T-cell (primary cell): ENCODE data around the gene ZNF211. TPM values are rescaled to one million over a fixed set of nuclear protein-coding genes. Genes with fewer than 3 reads are reported as not detected.

Source experiments
- ATAC-seq, 4 experiments: fragments of 200-7000 bp in 3 of 4; fragments of 150-1000 bp in 1 of 4; cut with Tn5 transposase; replicated peaks in 1 of 4; 1 replicate in 3 of 4; 2 replicates in 1 of 4; pipeline ENCODE4 v1.10.0; 2021; ENCODE audit warnings: moderate library complexity in 3 of 4, mild to moderate bottlenecking in 2 of 4, moderate number of reproducible peaks in 1 of 4
- CTCF ChIA-PET, 2 donors: fragments of 300-600 bp; sonication (Branson Sonifier 250); formaldehyde crosslinking; loops; one replicate each; lab custom pipeline; 2022; ENCODE audit warnings: antibody characterized with exemption in 2 of 2; lab: Charles Lee
- POLR2A ChIA-PET, 2 donors: fragments of 300-600 bp; sonication (Branson Sonifier 250); formaldehyde crosslinking; loops; one replicate each; lab custom pipeline; 2022; ENCODE audit warnings: antibody characterized with exemption in 2 of 2; lab: Charles Lee
- DNase-seq, 35 experiments: peaks; one replicate each; pipeline versions ENCODE4 v3.0.0 to v3.0.0-alpha.2; 2013 to 2023
- H3K27ac ChIP-seq: one replicate; pipeline ENCODE4 v1.5.1; 2013; ENCODE audit warnings: low read length
- H3K27me3 ChIP-seq, 2 experiments: replicated peaks in 1 of 2; 1 replicate in 1 of 2; 2 replicates in 1 of 2; pipeline versions ENCODE4 v1.6.1 to v1.7.0; 2013; ENCODE audit warnings: low read length in 1 of 2, mixed read lengths in 1 of 2; ENCODE audit not compliant: control insufficient read depth in 2 of 2, insufficient read depth in 2 of 2; ENCODE audit errors: extremely low read depth in 1 of 2
- H3K36me3 ChIP-seq, 2 donors: 1 replicate in 1 of 2; 2 replicates in 1 of 2; pipeline versions ENCODE4 v1.6.1 to v1.7.0; 2013; ENCODE audit warnings: low read length in 1 of 2; ENCODE audit not compliant: control insufficient read depth in 2 of 2, insufficient read depth in 1 of 2; ENCODE audit errors: extremely low read depth in 1 of 2
- H3K4me1 ChIP-seq, 2 experiments: 1 replicate in 1 of 2; 2 replicates in 1 of 2; pipeline versions ENCODE4 v1.6.1 to v1.7.0; 2013; ENCODE audit warnings: low read length in 2 of 2, mixed read lengths in 1 of 2; ENCODE audit not compliant: insufficient read depth in 2 of 2, control insufficient read depth in 1 of 2; ENCODE audit errors: extremely low read depth in 1 of 2
- H3K4me3 ChIP-seq, 2 donors: 1 replicate in 1 of 2; 2 replicates in 1 of 2; pipeline versions ENCODE4 v1.5.1 to v1.7.0; 2013; ENCODE audit warnings: mild to moderate bottlenecking in 2 of 2, low read length in 1 of 2, moderate library complexity in 1 of 2; ENCODE audit not compliant: control insufficient read depth in 1 of 2; ENCODE audit errors: extremely low read depth in 1 of 2
- H3K9me3 ChIP-seq: 2 replicates; pipeline ENCODE4 v1.7.0; 2013
- H3K27ac Mint-ChIP-seq, 2 donors: one replicate each; pipeline ENCODE4 v1.8.0; 2020 to 2021; ENCODE audit warnings: mild to moderate bottlenecking in 2 of 2, mixed read lengths in 2 of 2
- H3K27me3 Mint-ChIP-seq, 2 donors: one replicate each; pipeline ENCODE4 v1.8.0; 2021 to 2022; ENCODE audit warnings: mixed read lengths in 2 of 2
- H3K36me3 Mint-ChIP-seq: one replicate; pipeline ENCODE4 v1.8.0; 2021; ENCODE audit warnings: mixed read lengths
- H3K4me1 Mint-ChIP-seq, 3 donors: one replicate each; pipeline ENCODE4 v1.8.0; 2020 to 2022; ENCODE audit warnings: mixed read lengths in 3 of 3, mild to moderate bottlenecking in 1 of 3
- H3K4me3 Mint-ChIP-seq, 3 donors: one replicate each; pipeline ENCODE4 v1.8.0; 2020 to 2022; ENCODE audit warnings: mild to moderate bottlenecking in 3 of 3, mixed read lengths in 3 of 3, moderate library complexity in 3 of 3
- H3K9me3 Mint-ChIP-seq, 3 donors: one replicate each; pipeline ENCODE4 v1.8.0; 2020 to 2022; ENCODE audit warnings: mixed read lengths in 3 of 3
- WGBS: methylation state at CpG from one replicate; pipeline ENCODE4 v1.1.5; 2013; ENCODE audit warnings: missing lambda C conversion rate; ENCODE audit not compliant: insufficient coverage; 5-methylcytosine and 5-hydroxymethylcytosine counted together
- total RNA-seq, 35 experiments: library from RNA in 6 of 35; stranded (reverse) in 6 of 35; fragments of 120-200 nt in 1 of 35; gene quantifications; one replicate each; pipeline versions ENCODE4 v1.2.1 to v1.2.4 and lab custom pipeline; 2013 to 2026

ZNF211 gene
- total RNA-seq, 5 donors from 2014 or later (not counting 1 experiment from before 2014, with no cell fraction given): 30.7 to 40.5 (median 34.7) TPM

DNA sequence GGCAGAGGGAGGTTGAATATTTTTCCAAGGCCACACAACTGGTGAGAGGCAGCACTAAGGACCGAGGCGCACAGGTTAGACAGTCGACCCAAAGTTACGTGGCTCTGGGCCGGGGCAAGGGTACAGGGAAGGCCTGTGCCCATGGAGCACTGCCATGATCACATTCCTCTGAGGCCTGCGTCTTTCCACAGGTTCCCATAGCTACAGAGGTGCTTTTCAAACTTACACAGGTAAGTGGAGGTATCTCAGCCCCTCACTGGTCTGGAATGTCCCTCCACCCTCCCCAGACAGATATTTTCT lies 814 bp downstream of the ZNF211 start:
- POLR2A ChIA-PET: no interaction called here
- H3K27me3 ChIP-seq: no peaks in the 10 kb centered on the region
- Mint-ChIP-seq H3K27me3 (no peaks in the 10 kb centered on the region), H3K9me3 (peaks cover 23 to 42% (median 33%) of the 10 kb centered on the region in 3 donors), H3K36me3 (peaks cover 52% of the 10 kb centered on the region), H3K4me3 (peak overlapping the region; percentile 86 to 95 (median 93)), H3K27ac (peak overlapping the region; percentile 86 to 90), H3K4me1 (peaks cover 25 to 32% (median 30%) of the 10 kb centered on the region in 3 donors)
- no peak for ATAC-seq
- peaks cover 0 to 36% of the 10 kb centered on the region in 2 donors for H3K36me3 ChIP-seq
- CTCF ChIA-PET: no interaction called here
- H3K4me1 ChIP-seq: peaks cover 4 to 15% of the 10 kb centered on the region in 2 experiments
- WGBS: 85% methylated on average over 5 of the region's 6 CpGs
- peak overlapping the region; percentile 92 to 98 for H3K4me3 ChIP-seq
- DNase-seq: no peak
- H3K9me3 ChIP-seq: peaks cover 3% of the 10 kb centered on the region
- H3K27ac ChIP-seq: no peak overlapping the region

DNA sequence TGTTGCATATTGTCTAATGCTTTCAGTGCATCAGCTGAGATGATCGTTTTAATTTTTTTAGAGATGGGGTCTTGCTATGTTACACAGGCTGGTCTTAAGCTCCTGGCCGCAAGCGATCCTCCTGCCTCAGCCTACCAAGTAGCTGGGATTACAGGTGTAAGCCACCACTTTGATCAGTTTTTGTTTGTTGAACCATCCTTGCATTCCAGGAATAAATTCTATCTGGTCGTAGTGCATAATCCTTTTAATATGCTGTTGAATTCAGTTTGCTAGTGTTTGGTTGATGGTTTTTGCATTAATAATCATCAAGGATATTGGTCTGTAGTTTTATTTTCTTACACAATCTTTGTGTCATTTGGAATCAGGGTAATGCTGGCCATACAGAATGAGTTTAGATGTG lies 4.4 kb downstream of the ZNF211 start:
- DNase-seq: no peak
- WGBS: 100% methylated on average over 1 of the region's 4 CpGs
- ChIA-PET POLR2A (interaction anchor here in 1 of 2 donors (0.7 kb wide), 1 partner anchor 12 kb away, joined by 4 read pairs; no protein-coding TSS in a partner anchor), CTCF (interaction anchor here in 1 of 2 donors (0.7 kb wide), 1 partner anchor 247 kb away, joined by 3 read pairs; no protein-coding TSS in a partner anchor)
- Mint-ChIP-seq H3K36me3 (peaks cover 86% of the 10 kb centered on the region), H3K9me3 (peaks cover 27 to 64% (median 53%) of the 10 kb centered on the region in 3 donors), H3K4me3 (no peak overlapping the region), H3K27me3 (no peaks in the 10 kb centered on the region), H3K27ac (no peak overlapping the region), H3K4me1 (peaks cover 25 to 30% (median 30%) of the 10 kb centered on the region in 3 donors)
- H3K27ac ChIP-seq: no peak overlapping the region
- no peaks in the 10 kb centered on the region for H3K27me3 ChIP-seq
- ATAC-seq: no peak
- no peak overlapping the region for H3K4me3 ChIP-seq
- H3K9me3 ChIP-seq: peaks cover 32% of the 10 kb centered on the region
- peaks cover 4 to 15% of the 10 kb centered on the region in 2 experiments for H3K4me1 ChIP-seq
- peaks cover 23 to 72% of the 10 kb centered on the region in 2 donors for H3K36me3 ChIP-seq

DNA sequence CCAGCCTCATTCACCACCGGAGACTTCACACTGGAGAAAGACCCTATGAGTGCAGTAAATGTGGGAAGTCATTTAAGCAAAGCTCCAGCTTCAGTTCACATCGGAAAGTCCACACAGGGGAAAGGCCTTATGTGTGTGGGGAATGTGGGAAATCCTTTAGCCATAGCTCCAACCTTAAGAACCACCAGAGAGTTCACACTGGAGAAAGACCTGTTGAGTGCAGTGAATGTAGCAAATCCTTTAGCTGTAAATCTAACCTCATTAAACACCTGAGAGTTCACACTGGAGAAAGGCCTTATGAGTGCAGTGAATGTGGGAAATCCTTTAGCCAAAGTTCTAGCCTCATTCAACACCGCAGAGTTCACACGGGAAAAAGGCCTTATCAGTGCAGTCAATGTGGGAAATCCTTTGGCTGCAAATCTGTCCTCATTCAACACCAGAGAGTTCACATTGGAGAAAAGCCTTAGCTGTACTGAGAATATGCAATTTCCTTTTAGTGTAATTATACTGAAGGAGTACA lies 8.8 kb downstream of the ZNF211 start:
- H3K9me3 ChIP-seq: peaks cover 39% of the 10 kb centered on the region

DNA sequence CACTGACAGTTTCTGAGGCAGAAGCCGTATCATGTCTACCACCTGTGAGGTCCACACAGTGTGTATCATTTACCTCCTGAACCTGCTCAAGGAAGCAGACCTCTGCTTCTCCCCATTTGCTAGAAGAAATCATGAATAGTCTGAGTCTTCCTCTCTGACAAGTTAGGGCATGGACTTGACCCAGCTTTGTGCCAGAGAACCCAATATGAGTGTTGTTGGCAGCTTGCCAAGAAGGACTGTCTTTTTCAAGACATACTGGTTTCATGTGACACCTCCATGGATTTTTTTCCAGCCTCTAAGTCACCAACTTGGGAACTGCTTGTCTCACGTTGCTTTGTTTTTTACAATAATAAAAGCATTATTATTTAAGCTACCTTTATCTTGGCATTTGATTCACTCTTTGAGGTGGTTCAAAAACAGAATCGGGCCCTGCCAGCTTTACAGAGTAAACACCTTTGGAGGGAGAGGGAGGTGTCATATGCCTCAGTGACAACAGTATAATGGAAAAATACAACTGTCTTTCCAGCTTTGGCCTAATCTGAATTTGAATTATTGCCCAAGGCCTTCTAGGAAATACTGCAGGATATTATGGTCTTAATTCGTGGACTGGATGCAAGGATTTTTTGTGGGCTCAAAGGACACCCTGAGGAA lies 9.6 kb downstream of the ZNF211 start:
- no peak for ATAC-seq
- WGBS: 90% methylated on average over 1 of the region's 4 CpGs
- Histone ChIP-seq H3K36me3 (peaks cover 25 to 49% of the 10 kb centered on the region in 2 donors), H3K4me3 (no peak overlapping the region), H3K9me3 (peaks cover 37% of the 10 kb centered on the region), H3K27ac (no peak overlapping the region), H3K4me1 (no peaks in the 10 kb centered on the region), H3K27me3 (no peaks in the 10 kb centered on the region)
- no peaks in the 10 kb centered on the region for H3K4me1 Mint-ChIP-seq
- peaks cover 19 to 58% (median 58%) of the 10 kb centered on the region in 3 donors for H3K9me3 Mint-ChIP-seq
- CTCF ChIA-PET: no interaction called here
- no peak overlapping the region for H3K27ac Mint-ChIP-seq
- no peaks in the 10 kb centered on the region for H3K27me3 Mint-ChIP-seq
- peaks cover 63% of the 10 kb centered on the region for H3K36me3 Mint-ChIP-seq
- DNase-seq: no peak
- no peak overlapping the region for H3K4me3 Mint-ChIP-seq
- POLR2A ChIA-PET: no interaction called here

More for the DNA sequence above, 8.8 kb downstream of the ZNF211 start:
- DNase-seq (no peak), ATAC-seq (no peak)
- CTCF ChIA-PET: interaction anchor here in 1 of 2 donors (1.0 kb wide), 1 partner anchor 30 kb away, joined by 3 read pairs; no protein-coding TSS in a partner anchor
- Histone ChIP-seq H3K4me1 (no peaks in the 10 kb centered on the region), H3K4me3 (peak overlapping the region in 1 of 2 donors; percentile 15), H3K27ac (no peak overlapping the region), H3K27me3 (no peaks in the 10 kb centered on the region), H3K36me3 (peaks cover 25 to 56% of the 10 kb centered on the region in 2 donors)
- H3K36me3 Mint-ChIP-seq: peaks cover 67% of the 10 kb centered on the region
- H3K9me3 Mint-ChIP-seq: peaks cover 24 to 60% (median 57%) of the 10 kb centered on the region in 3 donors
- no CpG with 5 or more reads among the region's 4 CpGs for WGBS
- no peak overlapping the region for H3K4me3 Mint-ChIP-seq
- H3K4me1 Mint-ChIP-seq: no peaks in the 10 kb centered on the region
- POLR2A ChIA-PET: no interaction called here
- H3K27ac Mint-ChIP-seq: no peak overlapping the region
- H3K27me3 Mint-ChIP-seq: no peaks in the 10 kb centered on the region

DNA sequence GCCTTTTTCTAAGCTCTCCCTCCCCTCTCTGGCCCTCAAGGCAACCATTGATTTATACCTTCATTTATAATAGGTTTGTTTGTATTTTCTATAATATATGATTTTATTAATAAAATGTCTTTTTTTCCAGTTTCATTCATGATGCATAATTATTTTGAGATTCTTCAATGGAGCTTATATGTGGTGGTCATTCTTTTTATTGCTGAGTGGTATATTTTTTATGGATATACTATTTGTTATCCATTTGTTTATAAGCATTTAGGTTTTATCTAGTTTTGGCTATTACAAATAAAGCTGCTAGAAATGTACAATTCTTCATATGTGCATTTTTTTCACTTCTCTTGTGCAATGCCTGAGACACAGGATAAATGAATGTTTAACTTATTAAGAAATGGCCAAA lies 10.8 kb downstream of the ZNF211 start:
- CTCF ChIA-PET: no interaction called here

DNA sequence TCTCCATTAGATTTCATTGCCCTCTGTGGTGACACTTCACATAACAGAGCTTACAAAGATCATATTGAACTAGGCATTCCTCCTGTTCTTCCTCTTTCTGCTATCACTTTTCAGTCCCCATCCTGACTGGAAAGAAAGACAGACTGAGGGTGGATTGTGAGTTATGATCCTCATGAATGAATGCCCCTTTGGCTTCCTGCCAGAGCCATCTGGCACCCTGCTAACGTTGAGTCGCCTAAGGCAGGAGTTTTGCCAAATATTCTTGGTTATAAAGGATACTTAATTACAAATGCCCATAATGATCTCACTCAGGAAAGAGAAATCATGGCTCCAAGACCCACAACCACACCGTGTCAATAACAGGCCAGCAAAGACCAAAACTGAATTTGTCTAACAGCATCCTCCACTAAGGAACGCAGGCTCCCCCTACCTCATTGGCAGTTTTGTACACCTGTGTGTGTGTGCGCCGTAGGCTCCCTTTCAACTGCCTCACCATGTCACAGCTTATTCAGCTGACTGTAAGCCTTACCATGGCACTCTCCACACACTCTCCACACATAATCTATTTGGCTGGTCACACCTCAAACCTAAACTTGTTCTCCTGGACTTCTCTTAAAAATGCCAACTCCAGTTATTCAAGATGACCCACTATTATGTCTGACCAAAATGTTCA lies 15.5 kb downstream of the ZNF211 start:
- ATAC-seq: no peak
- no peak overlapping the region for H3K4me3 Mint-ChIP-seq
- no peaks in the 10 kb centered on the region for H3K9me3 ChIP-seq
- peaks cover 0 to 2% of the 10 kb centered on the region in 2 experiments for H3K27me3 ChIP-seq
- no peaks in the 10 kb centered on the region for H3K36me3 ChIP-seq
- CTCF ChIA-PET: no interaction called here
- peaks cover 4 to 9% (median 8%) of the 10 kb centered on the region in 3 donors for H3K4me1 Mint-ChIP-seq
- peaks cover 2 to 4% of the 10 kb centered on the region in 2 experiments for H3K4me1 ChIP-seq
- H3K27ac ChIP-seq: no peak overlapping the region
- POLR2A ChIA-PET: no interaction called here
- WGBS: 78% methylated on average over 4 of the region's 6 CpGs
- no peak overlapping the region for H3K4me3 ChIP-seq
- H3K9me3 Mint-ChIP-seq: peaks cover 25 to 59% (median 50%) of the 10 kb centered on the region in 3 donors
- H3K36me3 Mint-ChIP-seq: peaks cover 20% of the 10 kb centered on the region
- H3K27ac Mint-ChIP-seq: no peak overlapping the region
- H3K27me3 Mint-ChIP-seq: peaks cover 0 to 4% of the 10 kb centered on the region in 2 donors
- DNase-seq: no peak

More for the DNA sequence above, 10.8 kb downstream of the ZNF211 start:
- peaks cover 52% of the 10 kb centered on the region for H3K36me3 Mint-ChIP-seq
- Histone ChIP-seq H3K27ac (no peak overlapping the region), H3K36me3 (peaks cover 25 to 39% of the 10 kb centered on the region in 2 donors), H3K4me3 (no peak overlapping the region), H3K27me3 (no peaks in the 10 kb centered on the region), H3K4me1 (no peaks in the 10 kb centered on the region), H3K9me3 (peaks cover 37% of the 10 kb centered on the region)
- no peak for DNase-seq
- no peaks in the 10 kb centered on the region for H3K27me3 Mint-ChIP-seq
- ATAC-seq: no peak
- peaks cover 19 to 60% (median 58%) of the 10 kb centered on the region in 3 donors for H3K9me3 Mint-ChIP-seq
- POLR2A ChIA-PET: interaction anchor here in 1 of 2 donors (0.5 kb wide), 1 partner anchor 807 kb away, joined by 5 read pairs; no protein-coding TSS in a partner anchor
- H3K27ac Mint-ChIP-seq: no peak overlapping the region
- no peaks in the 10 kb centered on the region for H3K4me1 Mint-ChIP-seq
- H3K4me3 Mint-ChIP-seq: no peak overlapping the region
